A673 (cell line): ENCODE measurements around the gene CBX2. TPM values are rescaled to one million over a fixed set of nuclear protein-coding genes. Genes with fewer than 3 reads are reported as not detected.

Source experiments
- BruUV-seq: library from RNA; stranded (reverse); fragments of 400-500 nt; replicated peaks from 2 replicates; lab custom pipeline; 2021; lab: Mats Ljungman, UMichigan
- CTCF ChIA-PET: fragments of 300-600 bp; sonication (Branson Sonifier 250); formaldehyde crosslinking; loops from one replicate; lab custom pipeline; 2022; ENCODE audit warnings: antibody characterized with exemption; lab: Charles Lee
- POLR2A ChIA-PET: fragments of 300-600 bp; sonication (Branson Sonifier 250); formaldehyde crosslinking; loops from one replicate; lab custom pipeline; 2022; ENCODE audit warnings: antibody characterized with exemption; ENCODE audit not compliant: low non-redundant PET; lab: Charles Lee
- DNase-seq: peaks from one replicate; pipeline ENCODE4 v3.0.0-alpha.2; 2015; ENCODE audit warnings: low spot score
- H3K27ac ChIP-seq: fragments of 200-600 bp; sonication (generic); 2 replicates; pipeline ENCODE4 v1.5.1; 2016; ENCODE audit warnings: mixed run types, low read depth, mild to moderate bottlenecking, mixed read lengths, antibody characterized with exemption, low read length; ENCODE audit not compliant: poor library complexity, severe bottlenecking
- H3K27me3 ChIP-seq: fragments of 200-600 bp; sonication (generic); replicated peaks from 2 replicates; pipeline ENCODE4 v1.6.1; 2017; ENCODE audit warnings: mixed run types, low read depth, mild to moderate bottlenecking, mixed read lengths, antibody characterized with exemption, low read length; ENCODE audit not compliant: insufficient read depth, poor library complexity
- H3K36me3 ChIP-seq: fragments of 200-600 bp; sonication (generic); 2 replicates; pipeline ENCODE4 v1.6.1; 2016; ENCODE audit warnings: mixed run types, mild to moderate bottlenecking, mixed read lengths, antibody characterized with exemption, low read length; ENCODE audit not compliant: insufficient read depth, poor library complexity, severe bottlenecking
- H3K4me1 ChIP-seq: fragments of 200-600 bp; sonication (generic); 2 replicates; pipeline ENCODE4 v1.6.1; 2017; ENCODE audit warnings: mixed run types, mild to moderate bottlenecking, mixed read lengths, antibody characterized with exemption, low read length; ENCODE audit not compliant: insufficient read depth, poor library complexity, severe bottlenecking
- H3K4me3 ChIP-seq: fragments of 200-600 bp; sonication (generic); 2 replicates; pipeline ENCODE4 v1.5.1; 2016; ENCODE audit warnings: low read depth, mixed run types, mild to moderate bottlenecking, mixed read lengths, low read length; ENCODE audit not compliant: poor library complexity, severe bottlenecking
- H3K9me3 ChIP-seq: fragments of 200-600 bp; sonication (generic); 2 replicates; pipeline ENCODE4 v1.6.1; 2016; ENCODE audit warnings: mixed run types, low read depth, mild to moderate bottlenecking, mixed read lengths, antibody characterized with exemption, low read length; ENCODE audit not compliant: poor library complexity, severe bottlenecking
- EZH2 ChIP-seq: fragments of 200-600 bp; sonication (generic); IDR thresholded peaks from 2 replicates; pipeline ENCODE4 v1.6.1; 2017; ENCODE audit warnings: borderline replicate concordance, low read depth, mild to moderate bottlenecking, mixed read lengths, antibody characterized with exemption, low read length; ENCODE audit not compliant: poor library complexity, severe bottlenecking
- intact Hi-C: fragments of 100-400 bp; cut with micrococcal nuclease; formaldehyde crosslinking; loops from one replicate; pipeline ENCODE4 v1.10.0; 2022; ENCODE audit not compliant: unreplicated experiment
- total RNA-seq: library from RNA; stranded (reverse); gene quantifications from 2 replicates; pipeline ENCODE4 v1.2.3, GENCODE V29; 2021
- TF ChIP-seq, protein P1 (sequence below): fragments of 300-800, 200-600 bp; sonication (generic); conservative IDR thresholded peaks from 2 replicates; pipeline ENCODE4 v1.5.1; 2017; ENCODE audit warnings: low read depth, mild to moderate bottlenecking, antibody characterized with exemption, low read length, moderate library complexity, mixed read lengths

Gene CBX2
- total RNA-seq, 1 experiment from 2014 or later, result 59.5 TPM

DNA sequence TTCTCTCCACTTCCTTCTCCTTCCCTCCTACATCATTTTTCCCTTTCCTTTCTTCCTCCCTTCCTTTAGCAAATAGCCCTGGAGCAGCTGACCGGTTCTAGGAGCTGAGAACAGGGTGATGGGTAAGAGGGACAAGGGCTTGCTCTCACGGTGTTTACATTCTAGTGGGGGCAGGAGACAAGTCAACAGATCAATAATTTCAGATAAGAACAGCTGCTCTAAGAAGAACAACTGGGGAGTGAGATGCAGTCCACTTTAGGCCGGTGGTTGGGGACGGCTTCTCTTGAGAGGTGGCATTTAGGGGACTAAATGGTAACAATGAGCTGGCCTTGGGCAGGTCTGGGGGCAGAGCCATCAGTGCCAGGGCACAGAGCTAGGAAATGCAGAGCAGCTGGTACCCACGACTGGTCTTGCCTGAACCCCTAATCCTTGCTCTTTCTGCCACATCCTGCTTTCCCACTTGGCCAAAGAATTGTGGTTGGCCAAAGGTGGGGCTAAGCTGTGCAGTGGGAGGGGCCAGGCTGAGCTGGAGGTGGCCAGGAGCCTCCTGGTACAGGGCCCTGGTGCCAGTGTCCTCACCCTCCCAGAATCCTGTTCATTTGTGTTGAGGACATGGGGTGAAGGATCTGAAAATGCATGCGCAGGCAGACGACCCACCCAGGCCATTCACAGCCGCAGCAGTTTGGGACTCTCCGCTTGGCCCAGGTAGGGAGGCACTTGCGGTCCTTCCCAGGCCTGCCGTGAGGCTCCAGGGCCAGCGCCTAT lies 43.6 kb downstream of the CBX2 start:
- CTCF ChIA-PET, result no interaction called here
- no peaks in the 10 kb centered on the region for H3K27me3 ChIP-seq
- H3K9me3 ChIP-seq, result no peaks in the 10 kb centered on the region
- POLR2A ChIA-PET, result no interaction called here
- H3K4me1 ChIP-seq, result peaks cover 14% of the 10 kb centered on the region
- DNase-seq, result no peak
- H3K4me3 ChIP-seq, result no peak overlapping the region
- no peak overlapping the region for H3K27ac ChIP-seq
- BruUV-seq, result no TSS peak
- intact Hi-C loops, result no loop called here
- H3K36me3 ChIP-seq, result no peaks in the 10 kb centered on the region
- TF ChIP-seq, protein P1, sequence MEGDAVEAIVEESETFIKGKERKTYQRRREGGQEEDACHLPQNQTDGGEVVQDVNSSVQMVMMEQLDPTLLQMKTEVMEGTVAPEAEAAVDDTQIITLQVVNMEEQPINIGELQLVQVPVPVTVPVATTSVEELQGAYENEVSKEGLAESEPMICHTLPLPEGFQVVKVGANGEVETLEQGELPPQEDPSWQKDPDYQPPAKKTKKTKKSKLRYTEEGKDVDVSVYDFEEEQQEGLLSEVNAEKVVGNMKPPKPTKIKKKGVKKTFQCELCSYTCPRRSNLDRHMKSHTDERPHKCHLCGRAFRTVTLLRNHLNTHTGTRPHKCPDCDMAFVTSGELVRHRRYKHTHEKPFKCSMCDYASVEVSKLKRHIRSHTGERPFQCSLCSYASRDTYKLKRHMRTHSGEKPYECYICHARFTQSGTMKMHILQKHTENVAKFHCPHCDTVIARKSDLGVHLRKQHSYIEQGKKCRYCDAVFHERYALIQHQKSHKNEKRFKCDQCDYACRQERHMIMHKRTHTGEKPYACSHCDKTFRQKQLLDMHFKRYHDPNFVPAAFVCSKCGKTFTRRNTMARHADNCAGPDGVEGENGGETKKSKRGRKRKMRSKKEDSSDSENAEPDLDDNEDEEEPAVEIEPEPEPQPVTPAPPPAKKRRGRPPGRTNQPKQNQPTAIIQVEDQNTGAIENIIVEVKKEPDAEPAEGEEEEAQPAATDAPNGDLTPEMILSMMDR, result no peak
- TF ChIP-seq EZH2, result no peak

DNA sequence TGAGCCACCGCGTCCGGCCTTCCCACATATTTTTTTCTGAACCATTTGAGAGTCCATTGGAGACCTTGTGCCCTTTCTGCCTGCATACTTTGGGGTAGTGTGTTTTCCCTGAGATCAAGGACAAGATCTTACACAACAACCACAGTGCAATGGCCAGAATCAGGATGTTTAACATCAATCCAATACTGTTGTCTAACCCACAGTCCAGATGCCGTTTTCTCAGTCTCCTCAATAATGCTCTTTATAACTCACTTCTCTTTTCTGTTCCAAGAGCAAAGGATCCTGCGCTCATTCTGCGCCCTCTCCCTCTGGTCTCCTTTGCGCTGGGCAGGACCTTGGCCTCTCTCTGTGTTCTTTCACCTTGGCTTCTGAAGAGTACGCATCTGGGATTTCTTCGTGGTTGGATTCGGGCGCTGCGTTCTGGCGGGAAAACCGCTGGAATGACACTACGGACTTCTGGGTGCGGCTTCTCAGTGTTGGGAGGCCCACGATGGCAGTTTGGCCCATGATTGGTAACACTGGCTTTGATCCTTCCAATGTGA lies 44.7 kb downstream of the CBX2 start:
- Histone ChIP-seq H3K9me3 (no peaks in the 10 kb centered on the region), H3K27ac (no peak overlapping the region), H3K4me1 (peaks cover 26% of the 10 kb centered on the region), H3K36me3 (no peaks in the 10 kb centered on the region), H3K27me3 (no peaks in the 10 kb centered on the region), H3K4me3 (no peak overlapping the region)
- intact Hi-C loops, result no loop called here
- TF ChIP-seq EZH2, result no peak
- TF ChIP-seq, protein P1, result no peak
- POLR2A ChIA-PET, result no interaction called here
- DNase-seq, result no peak
- BruUV-seq, result no TSS peak
- CTCF ChIA-PET, result no interaction called here

DNA sequence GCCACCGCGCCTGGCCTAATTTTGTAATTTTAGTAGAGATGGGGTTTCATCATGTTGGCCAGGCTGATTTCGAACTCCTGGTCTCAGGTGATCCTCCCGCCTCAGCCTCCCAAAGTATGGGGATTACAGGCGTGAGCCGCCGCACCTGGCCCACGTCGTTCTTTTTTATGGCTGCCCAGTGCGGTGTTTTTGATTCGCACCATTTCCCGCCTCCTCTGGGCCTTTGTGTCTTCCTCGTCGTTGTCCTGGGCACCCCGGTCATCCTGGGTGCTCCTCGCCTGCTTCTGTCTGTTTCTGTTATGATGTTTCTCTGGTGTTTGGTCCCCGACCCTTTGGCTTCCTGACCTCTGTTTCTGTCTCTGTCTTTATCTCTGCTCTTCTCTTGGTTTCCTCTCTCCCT lies 46.3 kb downstream of the CBX2 start:
- Histone ChIP-seq H3K36me3 (no peaks in the 10 kb centered on the region), H3K4me3 (no peak overlapping the region), H3K4me1 (peaks cover 41% of the 10 kb centered on the region), H3K27ac (no peak overlapping the region), H3K9me3 (no peaks in the 10 kb centered on the region), H3K27me3 (no peaks in the 10 kb centered on the region)
- no peak for DNase-seq
- intact Hi-C loops, result no loop called here
- TF ChIP-seq, protein P1, result no peak
- no peak for TF ChIP-seq EZH2
- ChIA-PET POLR2A (interaction anchor here (0.6 kb wide), 1 partner anchor 13 kb away, joined by 3 read pairs; no protein-coding TSS in a partner anchor), CTCF (no interaction called here)
- BruUV-seq, result no TSS peak
